H1 (cell line): Measurements from ENCODE around the gene SYT17. TPM values are rescaled to one million over a fixed set of nuclear protein-coding genes. Genes with fewer than 3 reads are reported as not detected.

Experiments
- ATF2 ChIP-seq: IDR thresholded peaks from 2 replicates; pipeline ENCODE4 v1.6.1; 2012; ENCODE audit warnings: low read length, inconsistent platforms
- BCL11A ChIP-seq, 2 experiments: IDR thresholded peaks; one replicate each; pipeline ENCODE4 v1.6.1; 2011; ENCODE audit warnings: low read depth in 2 of 2, low read length in 2 of 2, mild to moderate bottlenecking in 2 of 2
- CEBPB ChIP-seq: IDR thresholded peaks from 2 replicates; pipeline ENCODE4 v1.6.1; 2012; ENCODE audit warnings: low read depth, low read length
- EP300 ChIP-seq, 2 experiments: IDR thresholded peaks; 1 replicate in 1 of 2; 2 replicates in 1 of 2; pipeline ENCODE4 v1.6.1; 2011 to 2012; ENCODE audit warnings: low read depth in 2 of 2, low read length in 2 of 2, mild to moderate bottlenecking in 2 of 2, borderline replicate concordance in 1 of 2, inconsistent platforms in 1 of 2, moderate library complexity in 1 of 2
- EZH2 ChIP-seq: fragments of 200-600 bp; sonication (generic); IDR thresholded peaks from 2 replicates; pipeline ENCODE4 v1.7.1; 2012; ENCODE audit warnings: low read depth, mild to moderate bottlenecking, moderate library complexity, low read length, inconsistent platforms; ENCODE audit not compliant: severe bottlenecking
- FOSL1 ChIP-seq: IDR thresholded peaks from 2 replicates; pipeline ENCODE4 v1.6.1; 2011; ENCODE audit warnings: mild to moderate bottlenecking, low read depth, low read length, moderate library complexity; ENCODE audit not compliant: insufficient read depth
- HDAC2 ChIP-seq, 2 experiments: fragments of 300-600 bp in 1 of 2; sonication (generic) in 1 of 2; IDR thresholded peaks; 2 replicates each; pipeline ENCODE4 v1.6.1; 2011 to 2012; ENCODE audit warnings: low read depth in 2 of 2, low read length in 2 of 2, mild to moderate bottlenecking in 2 of 2, moderate library complexity in 2 of 2, borderline replicate concordance in 1 of 2, inconsistent platforms in 1 of 2
- MAFK ChIP-seq: IDR thresholded peaks from 2 replicates; pipeline ENCODE4 v1.6.1; 2012; ENCODE audit warnings: low read depth, mild to moderate bottlenecking, improper control_type of control experiment, low read length
- POLR2A ChIP-seq, 2 experiments: IDR thresholded peaks; 1 replicate in 1 of 2; 2 replicates in 1 of 2; pipeline ENCODE4 v1.6.1; 2011; ENCODE audit warnings: low read depth in 2 of 2, low read length in 2 of 2, mild to moderate bottlenecking in 2 of 2; ENCODE audit errors: control extremely low read depth in 1 of 2
- RNF2 ChIP-seq: fragments of 200-900, 300-1000 bp; sonication (generic); IDR thresholded peaks from 2 replicates; pipeline ENCODE4 v1.7.1; 2016; ENCODE audit warnings: borderline replicate concordance, low read depth, mild to moderate bottlenecking, antibody characterized with exemption, low read length; ENCODE audit not compliant: poor library complexity, severe bottlenecking; ENCODE audit errors: missing control alignments
- SIN3A ChIP-seq, 2 experiments: IDR thresholded peaks in 1 of 2; conservative IDR thresholded peaks in 1 of 2; 2 replicates each; pipeline ENCODE4 v1.6.1; 2011 to 2012; ENCODE audit warnings: low read length in 2 of 2, improper control_type of control experiment in 1 of 2, low read depth in 1 of 2, mild to moderate bottlenecking in 1 of 2
- SIX5 ChIP-seq: IDR thresholded peaks from 2 replicates; pipeline ENCODE4 v1.6.1; 2011; ENCODE audit warnings: mild to moderate bottlenecking, low read depth, low read length
- SRF ChIP-seq: IDR thresholded peaks from 2 replicates; pipeline ENCODE4 v1.6.1; 2011; ENCODE audit warnings: mild to moderate bottlenecking, low read depth, low read length, moderate library complexity
- TAF1 ChIP-seq: IDR thresholded peaks from 2 replicates; pipeline ENCODE4 v1.6.1; 2011; ENCODE audit warnings: mild to moderate bottlenecking, low read depth, low read length
- TBP ChIP-seq: IDR thresholded peaks from 2 replicates; pipeline ENCODE4 v1.6.1; 2011; ENCODE audit warnings: low read depth, low read length, improper control_type of control experiment
- TEAD4 ChIP-seq: IDR thresholded peaks from 2 replicates; pipeline ENCODE4 v1.6.1; 2012; ENCODE audit warnings: low read depth, low read length, inconsistent platforms, mixed read lengths
- USF2 ChIP-seq: IDR thresholded peaks from 2 replicates; pipeline ENCODE4 v1.6.1; 2011; ENCODE audit warnings: low read length, improper control_type of control experiment
- polyA plus RNA-seq, 7 experiments: library from polyadenylated mRNA; depleted of rRNA in 3 of 7; stranded (reverse) in 5 of 7; unstranded in 2 of 7; fragments of >200 nt in 5 of 7; fragments of 200-250 nt in 2 of 7; gene quantifications; 1 replicate in 5 of 7; 2 replicates in 1 of 7; 4 replicates in 1 of 7; pipeline versions ENCODE4 v1.2.1 to v1.2.3, GENCODE V29; 2011 to 2013; ENCODE audit warnings: missing spikeins in 2 of 7, mixed read lengths in 2 of 7
- total RNA-seq: library from RNA; stranded (reverse); fragmentation: NEBNext Ultra II Directional; extraction: Animal tissue kit (Norgen Biotek cat#: 25700); gene quantifications from 2 replicates; pipeline ENCODE4 v1.2.1, GENCODE V29; 2021

SYT17 gene
- total and polyA plus RNA-seq, 2 of the 8 experiments (the other 6 are each of a cell fraction or from before 2014, with no cell fraction given), result 5.8 to 18.1 TPM

DNA sequence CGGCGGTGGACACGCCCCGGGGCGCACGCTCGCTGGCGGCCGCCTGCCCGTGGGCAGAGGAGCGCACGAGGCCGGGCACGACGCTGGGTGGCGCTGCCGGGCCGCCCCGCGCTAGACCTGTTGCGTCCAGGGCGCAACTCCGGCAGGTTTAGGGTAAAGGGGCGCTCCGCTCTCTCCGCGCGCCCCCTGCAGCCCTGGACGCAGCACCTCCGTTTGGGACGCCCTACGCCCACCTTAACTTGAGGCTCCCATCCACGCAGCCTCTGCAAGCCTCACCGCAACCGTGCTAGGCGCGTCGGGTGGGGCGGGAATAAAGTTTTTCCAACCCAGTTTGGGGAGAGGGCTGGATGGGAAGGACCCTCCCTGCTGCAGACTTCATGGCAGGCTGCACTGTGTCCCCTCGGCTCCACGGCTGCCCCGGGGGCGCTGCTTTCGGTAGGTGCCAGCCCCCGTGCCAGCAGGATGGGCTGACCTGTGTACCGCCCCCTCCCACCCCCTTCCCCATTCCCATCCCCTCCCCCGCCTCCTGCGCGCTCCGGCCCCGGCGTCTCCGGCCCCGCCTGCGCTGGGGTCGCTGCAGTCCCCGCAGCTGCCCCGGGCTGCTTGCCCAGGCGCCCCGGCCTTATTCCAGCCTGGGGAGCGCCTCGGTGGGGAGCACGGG lies at the start of gene SYT17 (continued):
- TF ChIP-seq FOSL1 (0 out of 2 replicates have a peak, but pooled peaks have one; percentile 59), ATF2 (no peak), RNF2 (no peak), TEAD4 (no peak), HDAC2 (IDR thresholded peaks at IDR 0.05; ENCODE audit: borderline replicate concordance in 1 of 2, low read depth in 2 of 2, low read length in 2 of 2) (peak; percentile 79 to 91; a peak in 2 of 4 replicates), POLR2A (IDR thresholded peaks at IDR 0.05; ENCODE audit: control extremely low read depth in 1 of 2, low read depth in 2 of 2, low read length in 2 of 2) (no peak), BCL11A (IDR thresholded peaks at IDR 0.05; ENCODE audit: low read depth in 2 of 2, low read length in 2 of 2) (no peak), SRF (no peak), EP300 (IDR thresholded peaks at IDR 0.05; ENCODE audit: borderline replicate concordance in 1 of 2, low read depth in 2 of 2, low read length in 2 of 2) (no peak), SIN3A (conservative IDR thresholded peaks at IDR 0.05 in 1 of 2, IDR thresholded peaks at IDR 0.05 in 1 of 2; ENCODE audit: low read depth in 1 of 2, low read length in 2 of 2) (peak in 1 of 2 experiments; percentile 66; a peak in 1 of 4 replicates), USF2 (no peak), EZH2 (no peak), CEBPB (no peak), MAFK (no peak), TBP (0 out of 2 replicates have a peak, but pooled peaks have one; percentile 11), TAF1 (peak; percentile 22; the same call in 1 of the 2 replicates), SIX5 (no peak)
